Neural progenitor cell (in vitro differentiated cells): ENCODE results near the gene NTN4. TPM values are rescaled to one million over a fixed set of nuclear protein-coding genes. Genes with fewer than 3 reads are reported as not detected.
"Not testable (repeated sequence)": the region's sequence is repeated elsewhere in the genome, so short reads cannot be mapped to it uniquely, and the experiment has no call there.

ENCODE experiments used
- DNase-seq: peaks from one replicate; pipeline ENCODE4 v3.0.0-alpha.2; 2016; ENCODE audit warnings: low spot score
- H2AFZ ChIP-seq: fragments of 200-600 bp; sonication (generic); replicated peaks from 2 replicates; pipeline ENCODE4 v1.6.1; 2016; ENCODE audit warnings: antibody characterized with exemption
- H3F3A ChIP-seq: fragments of 200-600 bp; sonication (generic); 2 replicates; pipeline ENCODE4 v1.6.1; 2016; ENCODE audit warnings: antibody characterized with exemption, low read depth
- H3K27ac ChIP-seq: fragments of 200-600 bp; sonication (generic); 2 replicates; pipeline ENCODE4 v1.5.1; 2016; ENCODE audit warnings: mild to moderate bottlenecking
- H3K27me3 ChIP-seq: fragments of 200-600 bp; sonication (generic); 2 replicates; pipeline ENCODE4 v1.6.1; 2016; ENCODE audit warnings: mild to moderate bottlenecking, moderate library complexity
- H3K36me3 ChIP-seq: fragments of 200-600 bp; sonication (generic); 2 replicates; pipeline ENCODE4 v1.5.1; 2016
- H3K4me1 ChIP-seq: fragments of 200-600 bp; sonication (generic); 2 replicates; pipeline ENCODE4 v1.6.1; 2016; ENCODE audit warnings: mixed run types
- H3K4me2 ChIP-seq: fragments of 200-600 bp; sonication (generic); 2 replicates; pipeline ENCODE4 v1.6.1; 2016
- H3K4me3 ChIP-seq: fragments of 200-600 bp; sonication (generic); 2 replicates; pipeline ENCODE4 v1.5.1; 2016
- H3K79me2 ChIP-seq: fragments of 200-600 bp; sonication (generic); 2 replicates; pipeline ENCODE4 v1.6.1; 2016; ENCODE audit warnings: low read depth
- H3K9ac ChIP-seq: fragments of 200-600 bp; sonication (generic); 2 replicates; pipeline ENCODE4 v1.6.1; 2016
- H3K9me3 ChIP-seq: fragments of 200-600 bp; sonication (generic); 2 replicates; pipeline ENCODE4 v1.5.1; 2016; ENCODE audit warnings: low read depth
- H4K20me1 ChIP-seq: fragments of 200-600 bp; sonication (generic); 2 replicates; pipeline ENCODE4 v1.6.1; 2016; ENCODE audit warnings: low read depth
- H3K27ac Mint-ChIP-seq: 3 replicates; pipeline ENCODE4 v1.8.0; 2021; ENCODE audit warnings: mixed read lengths
- H3K27me3 Mint-ChIP-seq: 2 replicates; pipeline ENCODE4 v1.8.0; 2022; ENCODE audit warnings: low read depth, mild to moderate bottlenecking, inconsistent platforms, moderate library complexity, mixed read lengths; ENCODE audit not compliant: insufficient read depth
- H3K36me3 Mint-ChIP-seq: 3 replicates; pipeline ENCODE4 v1.8.0; 2021; ENCODE audit warnings: mixed read lengths
- H3K4me1 Mint-ChIP-seq: 3 replicates; pipeline ENCODE4 v1.8.0; 2021; ENCODE audit warnings: mixed read lengths
- H3K4me3 Mint-ChIP-seq: 3 replicates; pipeline ENCODE4 v1.8.0; 2021; ENCODE audit warnings: mild to moderate bottlenecking, moderate library complexity, mixed read lengths
- H3K9me3 Mint-ChIP-seq: 3 replicates; pipeline ENCODE4 v1.8.0; 2020; ENCODE audit warnings: mixed read lengths
- EZH2 ChIP-seq: fragments of 200-600 bp; sonication (generic); IDR thresholded peaks from 2 replicates; pipeline ENCODE4 v1.6.1; 2017; ENCODE audit warnings: antibody characterized with exemption, mild to moderate bottlenecking, moderate library complexity
- EZH2phosphoT487 ChIP-seq: fragments of 200-600 bp; sonication (generic); IDR thresholded peaks from 2 replicates; pipeline ENCODE4 v1.6.1; 2017; ENCODE audit warnings: antibody characterized with exemption
- total RNA-seq: library from RNA; depleted of rRNA; stranded (reverse); fragments of >200 nt; gene quantifications from 2 replicates; pipeline ENCODE4 v1.2.3, GENCODE V29; 2015; ENCODE audit warnings: low replicate concordance
- TF ChIP-seq, protein P1 (sequence below): fragments of 200-600 bp; sonication (generic); IDR thresholded peaks from 2 replicates; pipeline ENCODE4 v1.5.1; 2017; ENCODE audit warnings: antibody characterized with exemption, mild to moderate bottlenecking

NTN4 gene
- total RNA-seq, 1 donor from 2014 or later: 2.3 TPM

DNA sequence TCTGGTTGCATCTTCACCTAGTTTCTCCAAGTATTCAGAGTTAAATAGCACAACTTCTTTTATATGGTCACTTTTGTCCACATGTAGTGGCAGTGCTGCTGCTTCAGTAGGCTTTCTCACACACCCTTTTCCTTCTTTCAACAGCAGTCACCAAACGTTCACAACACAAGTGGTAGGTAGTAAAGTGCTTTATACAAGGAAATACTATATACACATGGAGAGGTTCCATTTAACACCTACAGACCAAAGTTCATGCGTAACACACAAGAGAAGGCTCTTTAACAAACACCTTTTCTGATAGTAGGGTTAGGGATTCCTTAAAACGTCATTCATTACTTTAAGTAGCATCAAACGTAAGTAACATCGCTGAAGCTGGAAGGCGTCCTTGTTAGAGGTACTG is 132.2 kb downstream of the NTN4 start:
- no peak overlapping the region for H3K9ac ChIP-seq
- no peaks in the 10 kb centered on the region for H3K36me3 ChIP-seq
- Mint-ChIP-seq H3K9me3 (no peaks in the 10 kb centered on the region), H3K4me3 (no peak overlapping the region), H3K36me3 (no peaks in the 10 kb centered on the region), H3K27ac (no peak overlapping the region), H3K27me3 (no peaks in the 10 kb centered on the region), H3K4me1 (peaks cover 10% of the 10 kb centered on the region)
- H3K79me2 ChIP-seq: no peaks in the 10 kb centered on the region
- no peak overlapping the region for H3K4me3 ChIP-seq
- TF ChIP-seq EZH2phosphoT487 (no peak), EZH2 (no peak)
- TF ChIP-seq, protein P1, sequence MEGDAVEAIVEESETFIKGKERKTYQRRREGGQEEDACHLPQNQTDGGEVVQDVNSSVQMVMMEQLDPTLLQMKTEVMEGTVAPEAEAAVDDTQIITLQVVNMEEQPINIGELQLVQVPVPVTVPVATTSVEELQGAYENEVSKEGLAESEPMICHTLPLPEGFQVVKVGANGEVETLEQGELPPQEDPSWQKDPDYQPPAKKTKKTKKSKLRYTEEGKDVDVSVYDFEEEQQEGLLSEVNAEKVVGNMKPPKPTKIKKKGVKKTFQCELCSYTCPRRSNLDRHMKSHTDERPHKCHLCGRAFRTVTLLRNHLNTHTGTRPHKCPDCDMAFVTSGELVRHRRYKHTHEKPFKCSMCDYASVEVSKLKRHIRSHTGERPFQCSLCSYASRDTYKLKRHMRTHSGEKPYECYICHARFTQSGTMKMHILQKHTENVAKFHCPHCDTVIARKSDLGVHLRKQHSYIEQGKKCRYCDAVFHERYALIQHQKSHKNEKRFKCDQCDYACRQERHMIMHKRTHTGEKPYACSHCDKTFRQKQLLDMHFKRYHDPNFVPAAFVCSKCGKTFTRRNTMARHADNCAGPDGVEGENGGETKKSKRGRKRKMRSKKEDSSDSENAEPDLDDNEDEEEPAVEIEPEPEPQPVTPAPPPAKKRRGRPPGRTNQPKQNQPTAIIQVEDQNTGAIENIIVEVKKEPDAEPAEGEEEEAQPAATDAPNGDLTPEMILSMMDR: no peak
- no peak overlapping the region for H3K4me2 ChIP-seq
- no peaks in the 10 kb centered on the region for H3K27me3 ChIP-seq
- H4K20me1 ChIP-seq: no peaks in the 10 kb centered on the region
- no peaks in the 10 kb centered on the region for H3K9me3 ChIP-seq
- no peak for DNase-seq
- H2AFZ ChIP-seq: no peak overlapping the region
- H3F3A ChIP-seq: no peaks in the 10 kb centered on the region
- no peak overlapping the region for H3K27ac ChIP-seq
- peaks cover 8% of the 10 kb centered on the region for H3K4me1 ChIP-seq

DNA sequence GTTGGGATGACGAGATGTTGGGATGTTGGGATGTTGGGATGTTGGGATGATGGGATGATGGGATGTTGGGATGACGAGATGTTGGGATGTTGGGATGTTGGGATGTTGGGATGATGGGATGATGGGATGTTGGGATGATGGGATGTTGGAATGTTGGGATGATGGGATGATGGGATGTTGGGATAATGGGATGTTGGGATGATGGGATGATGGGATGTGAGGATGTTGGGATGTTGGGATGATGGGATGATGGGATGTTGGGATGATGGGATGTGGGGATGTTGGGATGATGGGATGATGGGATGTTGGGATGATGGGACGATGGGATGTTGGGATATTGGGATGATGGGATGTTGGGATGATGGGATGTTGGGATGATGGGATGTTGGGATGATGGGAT is 135.9 kb downstream of the NTN4 start:
- not testable (repeated sequence) for H3K9ac ChIP-seq, H3K36me3 ChIP-seq, H3K4me2 ChIP-seq, H3K9me3 Mint-ChIP-seq, H3F3A ChIP-seq, H2AFZ ChIP-seq, H3K79me2 ChIP-seq, H3K4me3 Mint-ChIP-seq, H3K27ac ChIP-seq, H3K27ac Mint-ChIP-seq, H3K36me3 Mint-ChIP-seq, DNase-seq, H3K27me3 ChIP-seq, H3K4me1 ChIP-seq, H3K9me3 ChIP-seq, H4K20me1 ChIP-seq, H3K27me3 Mint-ChIP-seq, H3K4me3 ChIP-seq
- peaks cover 11% of the 10 kb centered on the region for H3K4me1 Mint-ChIP-seq

DNA sequence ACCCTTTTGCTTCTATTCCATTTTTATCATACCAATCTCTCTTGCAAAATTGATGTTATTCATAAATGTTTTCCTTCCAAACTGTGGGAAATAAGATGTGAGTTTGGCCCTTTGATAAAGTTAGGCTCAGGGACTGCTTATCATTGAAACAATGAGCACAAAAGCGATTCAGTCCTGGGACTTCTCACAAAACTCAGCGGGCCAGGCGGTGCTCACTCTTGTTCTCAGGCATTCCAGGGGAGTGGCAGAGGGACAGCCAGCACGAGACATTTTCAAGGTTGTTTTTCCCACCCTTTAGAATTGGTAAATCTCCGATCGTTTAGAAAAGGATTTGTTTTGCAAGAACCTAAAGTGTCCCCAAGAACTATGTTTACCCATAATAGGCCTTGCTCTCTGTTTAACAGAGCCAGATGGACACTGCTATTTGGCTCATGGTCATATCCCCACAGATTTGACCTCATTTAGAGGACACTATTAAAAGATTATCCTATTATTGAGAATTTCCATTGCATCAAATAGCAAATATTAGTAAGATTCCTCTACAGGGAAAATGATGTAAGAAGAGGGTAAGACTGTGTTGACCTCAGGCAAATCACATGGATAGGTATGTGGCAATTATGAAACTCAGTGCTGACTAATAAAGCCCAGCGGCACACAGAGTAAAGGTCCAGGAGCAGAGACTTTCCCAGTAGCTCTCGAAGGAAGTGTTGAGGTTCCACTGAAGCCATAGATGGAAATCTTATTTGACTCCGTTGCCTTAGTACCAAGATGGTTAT is 136.6 kb downstream of the NTN4 start:
- H3K27ac Mint-ChIP-seq: no peak overlapping the region
- H4K20me1 ChIP-seq: no peaks in the 10 kb centered on the region
- H3K9me3 Mint-ChIP-seq: no peaks in the 10 kb centered on the region
- peaks cover 13% of the 10 kb centered on the region for H3K4me1 ChIP-seq
- TF ChIP-seq, protein P1: no peak
- TF ChIP-seq EZH2phosphoT487 (no peak), EZH2 (no peak)
- no peaks in the 10 kb centered on the region for H3F3A ChIP-seq
- H3K9ac ChIP-seq: no peak overlapping the region
- no peak overlapping the region for H3K4me3 ChIP-seq
- no peaks in the 10 kb centered on the region for H3K36me3 Mint-ChIP-seq
- no peak overlapping the region for H3K4me3 Mint-ChIP-seq
- no peaks in the 10 kb centered on the region for H3K79me2 ChIP-seq
- peaks cover 3% of the 10 kb centered on the region for H3K27me3 Mint-ChIP-seq
- H3K27ac ChIP-seq: no peak overlapping the region
- H3K4me1 Mint-ChIP-seq: peaks cover 16% of the 10 kb centered on the region
- no peak overlapping the region for H2AFZ ChIP-seq
- H3K9me3 ChIP-seq: no peaks in the 10 kb centered on the region
- H3K36me3 ChIP-seq: no peaks in the 10 kb centered on the region
- H3K27me3 ChIP-seq: no peaks in the 10 kb centered on the region
- DNase-seq: peak; percentile 68
- H3K4me2 ChIP-seq: peak overlapping the region; percentile 12

DNA sequence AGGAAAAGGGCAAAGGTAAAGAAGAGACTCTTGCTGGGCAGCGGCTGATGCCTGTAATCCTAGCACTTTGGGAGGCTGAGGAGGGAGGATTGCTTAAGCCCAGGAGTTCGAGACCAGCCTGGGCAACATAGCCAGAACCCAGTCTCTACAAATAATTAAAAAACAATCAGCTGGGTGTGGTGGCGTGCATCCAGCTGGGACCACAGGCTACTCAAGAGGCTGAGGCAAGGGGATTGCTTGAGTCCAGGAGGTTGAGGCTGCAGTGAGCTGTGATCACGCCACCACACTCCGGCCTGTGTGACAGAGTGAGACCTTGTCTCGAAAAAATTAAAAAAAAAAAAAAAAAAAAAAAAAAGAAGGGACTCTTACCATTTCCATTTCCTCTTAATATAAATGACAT is 138.9 kb downstream of the NTN4 start:
- Histone ChIP-seq H3K4me2 (no peak overlapping the region), H3K9me3 (no peaks in the 10 kb centered on the region), H3F3A (peaks cover 13% of the 10 kb centered on the region), H4K20me1 (no peaks in the 10 kb centered on the region), H2AFZ (no peak overlapping the region), H3K9ac (no peak overlapping the region), H3K36me3 (no peaks in the 10 kb centered on the region), H3K27ac (no peak overlapping the region), H3K4me1 (peaks cover 23% of the 10 kb centered on the region), H3K27me3 (no peaks in the 10 kb centered on the region), H3K4me3 (no peak overlapping the region), H3K79me2 (no peaks in the 10 kb centered on the region)
- no peak for DNase-seq
- no peaks in the 10 kb centered on the region for H3K36me3 Mint-ChIP-seq
- H3K27me3 Mint-ChIP-seq: peaks cover 3% of the 10 kb centered on the region
- H3K4me3 Mint-ChIP-seq: no peak overlapping the region
- H3K9me3 Mint-ChIP-seq: no peaks in the 10 kb centered on the region
- peaks cover 26% of the 10 kb centered on the region for H3K4me1 Mint-ChIP-seq
- no peak overlapping the region for H3K27ac Mint-ChIP-seq
- TF ChIP-seq EZH2phosphoT487 (no peak), EZH2 (no peak)
- TF ChIP-seq, protein P1: no peak
